Kidney (tissue), 14 donors: ENCODE data around the gene DCK. TPM values are rescaled to one million over a fixed set of nuclear protein-coding genes. Genes with fewer than 3 reads are reported as not detected.

Source experiments
- DNase-seq, 5 donors: peaks; one replicate each; pipeline ENCODE4 v3.0.0-alpha.2; 2013 to 2020
- FAIRE-seq: peaks from 2 replicates; lab custom pipeline; 2012; peaks lifted over from hg19 to GRCh38; lab: Jason Lieb, UNC
- H3K27ac ChIP-seq, 2 donors: one replicate each; pipeline ENCODE4 v1.7.0; 2013; ENCODE audit warnings: low read depth in 2 of 2, low read length in 2 of 2, inconsistent platforms in 1 of 2
- H3K27me3 ChIP-seq: one replicate; pipeline ENCODE4 v1.7.1; 2013; ENCODE audit warnings: low read length, inconsistent platforms; ENCODE audit not compliant: control insufficient read depth, insufficient read depth
- H3K36me3 ChIP-seq, 3 donors: one replicate each; pipeline versions ENCODE4 v1.7.0 to v1.7.1; 2013; ENCODE audit warnings: low read length in 3 of 3, control low read depth in 1 of 3, inconsistent platforms in 1 of 3; ENCODE audit not compliant: insufficient read depth in 3 of 3, control insufficient read depth in 2 of 3
- H3K4me1 ChIP-seq, 3 donors: one replicate each; pipeline versions ENCODE4 v1.7.0 to v1.7.1; 2013; ENCODE audit warnings: low read length in 3 of 3, inconsistent platforms in 1 of 3, low read depth in 1 of 3; ENCODE audit not compliant: control insufficient read depth in 2 of 3, insufficient read depth in 2 of 3
- H3K4me3 ChIP-seq, 3 donors: one replicate each; pipeline versions ENCODE4 v1.7.0 to v1.8.1; 2013; ENCODE audit warnings: low read length in 3 of 3, control low read depth in 1 of 3, inconsistent platforms in 1 of 3
- H3K9ac ChIP-seq, 3 donors: one replicate each; pipeline versions ENCODE4 v1.7.0 to v1.7.1; 2013; ENCODE audit warnings: low read length in 3 of 3, control low read depth in 1 of 3, inconsistent platforms in 1 of 3
- H3K9me3 ChIP-seq, 3 donors: one replicate each; pipeline versions ENCODE4 v1.7.0 to v1.7.1; 2013; ENCODE audit warnings: low read length in 3 of 3, control low read depth in 1 of 3, inconsistent platforms in 1 of 3; ENCODE audit not compliant: control insufficient read depth in 2 of 3, insufficient read depth in 1 of 3
- CTCF ChIP-seq: IDR thresholded peaks from 3 replicates; pipeline ENCODE4 v1.5.1; 2012; ENCODE audit warnings: mild to moderate bottlenecking, moderate library complexity, borderline replicate concordance; ENCODE audit not compliant: insufficient read depth; ENCODE audit errors: extremely low read depth
- intact Hi-C: fragments of 100-400 bp; cut with DNase I; formaldehyde crosslinking; loops from one replicate; pipeline ENCODE4 v1.11.1; 2022
- polyA plus RNA-seq: library from polyadenylated mRNA; stranded (reverse); fragments of 350-450 nt; fragmentation: Illumina TruSeq; extraction: RNeasy Lipid Tissue Mini Kit (QIAGEN cat#74804); gene quantifications from one replicate; pipeline ENCODE4 v1.2.3, GENCODE V29; 2014; ENCODE audit warnings: low read depth, low replicate concordance; ENCODE audit not compliant: insufficient read depth
- total RNA-seq: library from RNA; stranded (reverse); fragmentation: NEBNext Ultra II Directional; extraction: Animal tissue kit (Norgen Biotek cat#: 25700); gene quantifications from one replicate; pipeline ENCODE4 v1.2.1, GENCODE V29; 2021
- donor health status: control.
- donor health status: control.
- donor health status: control.
- donor health status: control.
- donor health status: control.
- donor health status: DM: yes; HTN: yes; CAD: no.
- donor health status: Normal renal cell carcinoma (clear cell type).

The DCK gene
- total and polyA plus RNA-seq, 2 donors from 2014 or later, result 5.5 to 15.2 TPM

GRCh38 chr4:71045256-71045655, 51.8 kb downstream of the DCK start:
- no peak overlapping the region for H3K27ac ChIP-seq
- no peak for DNase-seq
- H3K9ac ChIP-seq, result no peak overlapping the region
- intact Hi-C loops, result no loop called here
- no peak for FAIRE-seq
- H3K36me3 ChIP-seq, result no peaks in the 10 kb centered on the region
- H3K4me1 ChIP-seq, result no peaks in the 10 kb centered on the region
- H3K27me3 ChIP-seq, result no peaks in the 10 kb centered on the region
- no peaks in the 10 kb centered on the region for H3K9me3 ChIP-seq
- TF ChIP-seq CTCF, result no peak
- no peak overlapping the region for H3K4me3 ChIP-seq

GRCh38 chr4:71049395-71049794, 55.9 kb downstream of the DCK start:
- H3K4me1 ChIP-seq, result no peaks in the 10 kb centered on the region
- H3K9me3 ChIP-seq, result no peaks in the 10 kb centered on the region
- no peaks in the 10 kb centered on the region for H3K27me3 ChIP-seq
- no peak overlapping the region for H3K4me3 ChIP-seq
- TF ChIP-seq CTCF, result no peak
- intact Hi-C loops, result no loop called here
- no peaks in the 10 kb centered on the region for H3K36me3 ChIP-seq
- FAIRE-seq (no peak), DNase-seq (no peak)
- H3K9ac ChIP-seq, result no peak overlapping the region
- H3K27ac ChIP-seq, result no peak overlapping the region

GRCh38 chr4:71050809-71051208, 57.4 kb downstream of the DCK start:
- TF ChIP-seq CTCF, result no peak
- H3K4me3 ChIP-seq, result no peak overlapping the region
- intact Hi-C loops, result no loop called here
- no peaks in the 10 kb centered on the region for H3K27me3 ChIP-seq
- peak in 1 of 5 donors; percentile 14 for DNase-seq
- no peak overlapping the region for H3K27ac ChIP-seq
- H3K36me3 ChIP-seq, result no peaks in the 10 kb centered on the region
- H3K4me1 ChIP-seq, result no peaks in the 10 kb centered on the region
- no peak for FAIRE-seq
- H3K9me3 ChIP-seq, result no peaks in the 10 kb centered on the region
- H3K9ac ChIP-seq, result no peak overlapping the region

- H3K27me3 ChIP-seq, result no peaks in the 10 kb centered on the region
- no peak overlapping the region for H3K27ac ChIP-seq
- no peaks in the 10 kb centered on the region for H3K4me1 ChIP-seq
- no peaks in the 10 kb centered on the region for H3K9me3 ChIP-seq
- no peak for TF ChIP-seq CTCF
- no peak for FAIRE-seq
- DNase-seq, result no peak
- intact Hi-C loops, result no loop called here
- no peaks in the 10 kb centered on the region for H3K36me3 ChIP-seq
- H3K9ac ChIP-seq, result no peak overlapping the region
- H3K4me3 ChIP-seq, result no peak overlapping the region
These were observed 58.6 kb downstream of the DCK start for GRCh38 chr4:71052034-71052433.
